A549 (cell line): Measurements from ENCODE around the gene BARX1.

Experiments used
- CTCF ChIP-seq: fragments of >200 bp; sonication (Bioruptor Twin); formaldehyde crosslinking; IDR thresholded peaks from 3 replicates; pipeline ENCODE4 v1.5.1; 2016
- JUN ChIP-seq, 2 experiments: fragments of >200 bp; sonication (Bioruptor Twin); formaldehyde crosslinking; IDR thresholded peaks; 2 replicates in 1 of 2; 3 replicates in 1 of 2; pipeline ENCODE4 v1.6.1; 2016 to 2017

GRCh38 chr9:93902051-93902779, 52.9 kb downstream of the BARX1 start:
- TF ChIP-seq JUN (IDR thresholded peaks at IDR 0.05) (no peak), CTCF (no peak)
